Daoy (cell line): ENCODE data around the gene DAB2. TPM values are rescaled to one million over a fixed set of nuclear protein-coding genes. Genes with fewer than 3 reads are reported as not detected.

Experiments
- DNase-seq: peaks from one replicate; pipeline ENCODE4 v3.0.0-alpha.2; 2015; ENCODE audit warnings: low read depth
- total RNA-seq: library from RNA; depleted of rRNA; stranded (reverse); fragments of >200 nt; shearing (Covaris generic); gene quantifications from 2 replicates; pipeline ENCODE4 v1.2.3, GENCODE V29; 2014; rRNA removed

Gene DAB2
- 8.3 and 10.3 TPM in 2 replicates for total RNA-seq

DNA sequence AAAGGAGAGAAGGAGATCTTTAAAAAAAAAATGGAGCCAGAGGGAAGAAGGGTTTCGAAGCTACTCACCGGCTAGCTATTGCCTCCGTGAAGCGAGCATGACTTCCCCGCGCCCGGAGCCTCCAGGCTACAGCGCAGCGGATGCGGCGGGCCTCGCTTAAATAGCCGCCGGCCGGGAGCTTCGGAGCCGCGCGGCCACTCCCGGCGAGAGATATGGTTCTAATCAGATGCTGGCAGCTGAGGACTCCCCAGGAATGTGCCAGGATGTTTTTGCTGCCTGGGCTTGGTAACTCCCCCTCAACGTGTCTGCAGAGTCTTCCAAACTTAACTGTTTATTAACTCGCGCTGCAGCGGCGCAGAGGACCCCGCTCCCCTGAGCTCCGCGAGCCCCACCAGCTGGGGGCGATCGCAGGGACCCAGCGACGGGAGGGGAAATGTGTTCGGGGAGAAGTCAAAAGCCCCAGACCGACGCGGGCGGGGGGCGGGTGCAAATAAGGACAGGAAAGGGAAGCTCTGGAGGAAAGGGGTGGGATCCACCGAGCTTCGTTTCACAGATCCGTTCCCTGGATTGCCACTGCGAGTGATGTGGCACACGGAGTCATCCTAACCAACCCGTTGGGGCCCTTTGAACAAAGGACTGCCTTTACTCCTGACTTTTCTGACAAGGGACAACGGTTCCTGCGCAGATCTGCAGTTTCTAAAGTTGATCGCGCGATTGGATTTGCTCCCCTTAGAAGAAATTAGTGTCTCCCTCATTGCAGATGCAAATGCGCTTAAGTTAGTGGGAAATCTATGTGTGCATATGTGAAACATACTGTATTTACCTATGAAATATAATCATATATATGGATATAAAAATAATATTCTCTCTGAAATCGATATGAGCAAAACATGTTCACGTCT, at the start of gene DAB2:
Gene DAB2 (minus strand): TSS at position 245 of the 902 bp plus-strand sequence. CDS start 30,660 bp downstream, outside the sequence.
- DNase-seq, result peak; percentile 94

DNA sequence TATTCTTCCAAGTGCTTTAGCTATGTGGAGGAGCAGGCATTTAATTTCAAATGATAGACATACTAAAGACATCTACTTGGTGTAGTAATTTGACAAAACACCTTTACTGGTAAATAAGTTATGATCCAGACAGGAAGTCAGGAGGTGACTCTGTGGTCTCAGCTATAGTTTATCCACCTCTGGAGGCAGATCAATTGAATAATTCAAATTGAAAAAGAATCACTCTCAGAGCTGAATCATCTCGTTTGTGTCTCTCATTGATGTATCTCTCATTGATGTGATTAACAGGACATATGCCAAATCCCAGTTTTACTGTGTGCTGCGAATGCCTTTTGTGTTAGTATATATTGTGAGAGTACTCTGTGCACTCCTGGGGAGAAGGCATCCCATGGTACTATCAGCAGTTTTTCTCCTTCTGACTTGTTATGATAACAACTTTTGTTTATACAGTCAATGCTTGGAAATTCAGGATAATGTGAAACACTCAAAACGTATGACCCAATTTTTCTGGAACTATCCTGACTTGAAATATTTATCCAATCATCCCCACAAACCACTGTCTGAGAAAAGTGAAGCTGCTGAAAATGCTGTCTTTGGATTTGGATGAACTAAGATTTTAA, 48.5 kb upstream of the DAB2 start:
- no peak for DNase-seq

DNA sequence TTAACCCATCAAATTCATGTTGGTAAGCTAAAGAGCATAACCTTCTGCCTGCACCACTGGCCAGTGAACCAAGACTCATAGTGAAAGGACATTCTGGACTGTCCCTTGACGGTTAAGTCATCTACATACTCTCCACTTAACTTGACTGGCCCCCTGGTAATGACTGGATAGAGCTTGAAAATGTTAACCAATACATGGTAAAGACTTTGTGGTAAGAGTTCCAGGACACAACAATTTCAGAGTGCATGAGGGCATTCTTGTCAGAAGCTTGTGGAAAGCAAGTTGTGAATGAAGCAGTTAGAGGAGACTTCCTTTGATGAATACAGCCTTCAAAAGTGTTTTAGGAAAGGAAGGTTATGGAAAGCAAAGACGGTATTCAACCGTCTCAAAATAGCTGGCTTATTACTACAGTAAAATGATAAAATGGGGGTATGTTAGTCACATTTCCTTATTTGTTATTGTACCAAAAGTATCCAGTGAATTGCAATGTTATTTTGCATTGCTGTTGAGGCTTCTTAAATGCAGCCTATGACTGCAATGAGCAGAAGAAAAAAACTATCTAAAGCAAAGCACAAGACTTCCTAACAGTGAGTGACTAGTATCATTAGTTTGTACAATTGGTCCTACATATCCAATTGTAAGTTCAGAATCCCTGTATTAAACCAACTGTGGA, 47.2 kb upstream of the DAB2 start:
- no peak for DNase-seq

DNA sequence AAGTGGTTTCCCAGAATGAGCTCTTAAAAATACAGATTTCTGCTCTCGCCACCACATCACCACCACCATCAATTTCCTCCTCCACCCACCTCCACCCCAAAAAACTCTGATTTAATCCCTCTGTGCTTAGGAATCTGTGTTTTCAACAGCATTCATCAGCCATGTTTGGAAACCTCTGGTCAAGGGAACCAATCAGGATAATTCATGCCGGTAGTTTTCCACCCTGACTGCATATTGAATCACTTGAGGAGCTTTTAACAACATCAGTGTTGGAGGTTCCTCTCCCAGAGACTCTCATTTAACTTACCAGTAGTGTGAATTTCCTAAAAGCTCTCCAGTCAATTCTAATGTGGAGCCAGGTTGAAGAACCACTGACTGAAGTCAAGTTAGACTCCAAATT, 46.0 kb upstream of the DAB2 start:
- DNase-seq, result no peak

DNA sequence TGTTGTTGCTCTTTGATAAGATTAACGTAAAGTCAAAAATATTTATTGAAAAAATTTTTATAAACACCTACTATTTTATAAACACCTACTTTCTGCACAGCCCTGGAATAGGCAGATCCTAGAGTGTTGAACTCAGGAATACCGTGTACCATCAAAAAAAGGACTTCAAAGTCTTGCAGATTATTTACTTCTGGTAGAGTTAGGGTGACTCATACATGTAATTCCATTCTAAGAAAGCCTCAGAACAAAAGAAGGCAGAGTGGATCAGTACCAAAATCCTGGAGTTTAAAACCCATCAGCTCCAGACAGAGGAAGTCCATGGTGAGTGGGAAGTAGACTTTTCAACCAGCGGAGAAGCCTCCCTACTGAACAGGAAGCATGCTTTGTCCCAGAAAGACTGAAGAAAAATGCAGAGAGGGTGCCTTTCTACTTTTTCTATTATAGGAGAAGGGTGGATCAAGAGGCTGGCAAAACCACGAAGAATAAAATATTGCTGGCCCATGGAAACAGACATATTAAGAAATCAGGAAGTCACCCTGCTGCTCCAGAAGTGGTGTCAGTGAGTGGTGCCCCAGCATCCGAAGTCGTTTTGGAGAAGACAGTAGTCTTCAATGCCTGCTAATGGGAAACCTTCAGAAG, 45.1 kb upstream of the DAB2 start:
- no peak for DNase-seq

DNA sequence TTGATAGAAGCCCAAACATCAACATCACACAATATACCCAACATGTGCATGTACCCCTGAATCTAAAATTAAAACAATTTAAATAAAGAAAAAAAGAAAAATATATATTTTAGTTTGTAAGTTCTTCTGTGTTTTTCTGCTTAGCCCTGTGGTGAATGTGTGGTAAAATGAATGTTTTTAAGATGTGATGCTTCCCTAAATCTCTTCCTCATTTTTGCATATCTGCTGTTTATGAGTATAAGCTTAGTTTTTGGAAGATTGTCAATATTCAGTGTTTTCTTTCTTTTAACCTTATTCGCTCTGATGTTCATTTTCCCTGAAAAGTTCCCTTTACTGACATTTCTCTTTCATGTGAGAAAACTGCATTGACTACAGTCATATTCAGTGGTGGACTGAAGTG, 44.4 kb upstream of the DAB2 start:
- no peak for DNase-seq

DNA sequence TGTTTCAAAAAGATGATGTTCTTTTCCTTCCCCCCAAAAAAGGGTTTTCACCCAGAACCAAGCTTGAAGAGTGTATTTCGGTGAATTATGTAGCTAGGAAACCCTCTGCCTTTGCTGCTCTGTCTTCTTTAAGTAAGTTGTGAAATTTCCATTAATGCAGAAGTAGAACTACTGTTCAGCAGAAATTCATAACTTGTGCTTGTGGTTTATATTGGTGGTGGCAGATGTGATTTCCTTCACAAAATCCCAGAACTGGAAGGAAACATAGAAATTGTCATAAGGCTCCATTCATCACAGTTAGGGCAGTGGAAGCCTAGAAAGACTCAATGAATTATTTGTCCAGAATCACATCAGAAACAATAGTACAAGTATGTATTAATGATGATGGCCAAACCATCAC, 42.1 kb upstream of the DAB2 start:
- DNase-seq, result no peak

DNA sequence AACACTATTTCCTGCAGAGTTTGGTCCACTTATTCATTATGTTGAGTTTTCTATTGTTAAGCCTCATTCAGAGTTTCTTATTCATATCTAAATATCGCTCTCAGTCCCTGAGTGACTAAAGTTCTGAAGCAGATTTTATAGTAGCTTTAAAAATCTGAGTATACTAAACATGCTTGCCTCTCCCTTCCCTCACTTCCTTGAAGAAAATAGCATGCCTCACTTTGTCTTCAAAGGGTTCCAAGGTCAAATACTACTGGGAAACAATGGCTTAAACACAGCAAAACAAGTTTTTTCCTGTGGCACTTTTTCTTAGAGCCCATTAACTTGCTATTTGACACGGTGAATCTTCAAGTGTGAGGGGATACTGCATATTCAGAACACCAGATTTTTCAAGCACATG, 41.1 kb upstream of the DAB2 start:
- DNase-seq, result no peak

DNA sequence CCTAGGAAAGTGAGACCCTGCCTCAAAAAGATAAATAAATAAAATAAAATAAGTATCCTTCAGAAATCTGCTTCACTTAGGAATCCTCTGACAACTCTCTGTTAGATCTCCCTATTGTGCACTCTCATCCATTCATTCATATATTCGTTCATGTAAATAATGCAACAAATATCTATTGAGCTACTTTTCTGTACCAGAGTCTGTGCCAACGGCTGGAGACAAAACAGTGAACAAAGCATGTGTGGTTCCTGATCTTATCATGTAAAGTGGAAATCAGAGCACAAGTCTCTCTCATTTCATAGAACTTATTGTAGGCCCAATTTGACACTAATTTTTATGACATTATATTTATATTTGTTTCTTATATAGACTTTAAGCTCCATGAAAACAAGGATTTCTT, 40.3 kb upstream of the DAB2 start:
- DNase-seq, result no peak

DNA sequence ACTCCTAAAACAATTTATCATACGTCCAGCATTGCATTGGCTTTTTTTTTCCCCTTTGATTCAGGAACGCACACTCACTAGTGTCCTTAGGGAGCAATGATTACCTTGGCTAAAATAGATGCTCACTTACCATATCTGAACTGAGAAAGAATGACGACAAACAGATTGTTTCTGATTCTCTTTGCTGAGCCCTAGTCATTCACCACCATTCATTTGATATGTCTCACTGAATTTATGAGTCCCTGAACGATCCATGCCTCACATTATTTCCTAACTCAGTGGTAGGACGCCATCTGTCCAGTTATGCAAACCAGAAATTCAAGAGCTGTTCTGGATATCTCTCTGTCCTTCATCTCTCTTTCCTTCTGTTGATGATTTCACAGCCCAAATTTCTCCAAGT, 39.3 kb upstream of the DAB2 start:
- DNase-seq, result no peak

DNA sequence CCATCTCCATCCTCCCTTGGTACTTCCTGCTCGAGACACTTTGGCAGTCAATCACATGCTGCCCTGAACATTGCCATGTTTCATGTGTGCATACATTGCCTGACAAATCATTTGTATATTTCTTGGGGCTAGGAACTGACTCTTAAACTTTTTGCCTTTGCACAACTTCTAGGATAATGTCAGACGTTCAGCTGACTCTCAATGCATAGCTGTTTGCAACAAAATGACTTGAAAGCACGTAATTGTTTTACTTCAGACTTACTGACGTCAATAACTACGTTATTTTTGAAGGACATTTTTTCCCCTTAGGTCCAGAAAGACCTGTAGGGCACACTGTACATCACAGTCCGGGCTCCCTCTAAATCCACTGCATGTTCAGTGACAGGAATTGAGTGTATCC, 37.4 kb upstream of the DAB2 start:
- no peak for DNase-seq

DNA sequence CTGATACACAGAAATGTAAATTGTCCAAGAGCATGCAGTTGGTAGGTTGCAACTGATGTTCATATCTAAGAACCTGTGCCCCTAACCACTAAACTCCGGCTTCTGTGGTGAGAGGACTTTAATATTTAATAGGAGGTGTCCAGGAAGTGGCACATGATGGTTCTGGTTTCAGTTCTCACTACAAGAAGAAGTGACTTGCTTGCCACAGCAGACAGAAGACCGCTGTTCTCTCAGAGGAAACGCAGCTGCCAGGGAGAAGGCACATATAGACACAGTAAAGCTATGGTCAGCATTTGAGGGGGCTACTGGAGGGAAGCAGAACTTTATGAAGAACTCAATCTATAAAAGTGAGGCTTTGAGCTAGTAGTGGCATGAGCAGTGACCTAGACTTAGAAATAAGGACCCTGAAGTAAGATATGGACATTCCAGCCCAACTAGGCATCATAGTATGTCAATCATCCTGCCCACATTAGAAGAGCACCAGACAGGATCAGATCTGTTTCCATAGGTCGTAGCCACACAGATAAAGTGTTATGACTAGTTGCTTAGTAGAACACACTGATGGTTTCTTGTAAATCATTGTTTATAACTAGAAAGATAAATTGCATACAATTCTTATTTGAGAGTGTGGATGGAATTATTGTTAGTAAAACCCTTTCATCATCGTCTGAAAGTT, 36.4 kb upstream of the DAB2 start:
- DNase-seq, result no peak

DNA sequence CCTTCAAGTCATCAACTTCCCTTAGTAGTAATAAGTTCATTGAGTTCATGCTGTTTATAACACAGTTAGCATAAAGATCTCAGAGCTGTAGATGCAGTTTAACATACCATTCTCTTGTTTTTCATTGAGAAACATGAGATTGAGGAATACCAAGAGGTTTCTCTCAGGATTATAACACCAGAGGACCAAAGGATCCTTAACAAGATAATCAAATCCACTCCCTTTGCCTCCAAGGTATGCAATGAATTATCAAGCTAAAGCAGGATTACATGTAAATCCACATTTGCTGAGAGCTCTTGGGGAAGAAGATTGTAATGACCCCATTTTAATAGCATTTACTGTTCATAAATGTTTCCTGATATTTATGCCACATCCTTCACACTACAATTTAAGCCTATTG, 35.1 kb upstream of the DAB2 start:
- DNase-seq, result no peak

DNA sequence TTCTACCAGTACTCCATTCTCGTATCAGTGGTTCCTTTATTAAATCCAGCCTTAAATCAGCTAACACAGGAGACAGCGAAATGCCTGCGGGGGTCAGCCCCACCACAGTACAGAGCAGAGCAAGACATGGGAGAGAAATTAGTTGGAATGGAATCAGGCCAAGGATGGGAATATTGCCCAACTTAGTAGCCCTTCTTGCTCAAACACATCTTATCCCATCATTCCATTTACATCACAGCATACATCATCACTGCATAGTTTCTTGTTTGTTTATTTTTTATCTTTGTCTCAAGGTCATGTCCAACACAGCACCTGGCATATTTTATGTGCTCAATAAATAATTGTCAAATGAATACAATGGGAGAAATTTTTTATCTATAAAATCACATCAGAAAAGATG, 34.3 kb upstream of the DAB2 start:
- no peak for DNase-seq

DNA sequence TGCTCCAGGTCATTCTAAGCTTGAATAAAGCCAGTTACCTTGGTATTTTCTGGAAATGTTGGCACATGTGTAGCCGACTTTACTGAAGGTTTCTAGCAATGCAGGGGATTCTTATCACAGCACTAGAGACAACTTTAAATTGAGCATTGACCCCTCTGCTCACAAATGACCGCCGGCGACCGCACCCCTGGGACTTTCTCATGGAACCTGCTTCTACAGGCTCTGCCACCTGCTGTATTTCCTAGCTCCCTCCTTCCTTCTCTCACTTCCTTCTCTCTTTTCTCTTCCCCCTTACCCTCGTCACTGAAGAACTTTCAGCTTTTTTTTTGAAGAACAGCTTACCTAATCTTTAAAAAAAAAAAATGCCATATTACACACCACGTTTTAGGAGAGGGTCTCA, 30.9 kb upstream of the DAB2 start:
- DNase-seq, result no peak

DNA sequence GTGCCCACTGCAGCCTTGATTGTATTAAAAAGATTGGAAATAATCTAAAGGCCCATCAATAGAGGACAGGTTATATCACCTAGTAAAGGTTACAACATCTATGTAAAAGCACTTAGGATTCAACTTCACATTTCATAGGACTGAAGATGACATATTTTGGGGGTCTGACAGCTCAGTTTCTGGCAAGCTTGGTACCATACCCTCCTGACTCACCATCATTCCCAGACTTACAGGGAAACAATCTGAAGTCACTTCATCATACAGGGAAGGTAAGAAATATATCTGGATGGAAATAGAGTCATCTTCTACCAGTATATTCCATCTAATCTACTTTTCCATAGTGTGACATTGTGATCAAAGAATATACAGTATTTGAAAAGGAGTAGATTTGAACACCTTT, 28.8 kb upstream of the DAB2 start:
- no peak for DNase-seq

DNA sequence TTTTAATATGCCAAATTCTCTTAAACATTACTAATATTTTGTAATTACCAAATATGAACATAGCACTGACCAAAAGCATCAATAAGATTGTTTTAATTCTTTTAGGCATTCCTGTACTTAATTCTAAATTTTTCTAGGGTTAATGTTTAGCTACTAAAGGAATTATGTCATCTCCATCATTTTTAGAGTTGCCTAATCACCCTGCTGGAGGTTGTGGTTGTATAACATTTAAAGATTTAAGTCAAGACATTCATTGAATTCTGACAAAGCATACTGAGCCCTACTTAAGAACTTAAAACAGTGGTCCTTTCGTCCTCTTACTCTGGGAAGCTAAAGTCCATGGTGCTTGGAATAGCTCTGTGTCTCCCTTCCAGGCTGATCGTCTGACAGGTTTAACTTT, 28.1 kb upstream of the DAB2 start:
- no peak for DNase-seq

DNA sequence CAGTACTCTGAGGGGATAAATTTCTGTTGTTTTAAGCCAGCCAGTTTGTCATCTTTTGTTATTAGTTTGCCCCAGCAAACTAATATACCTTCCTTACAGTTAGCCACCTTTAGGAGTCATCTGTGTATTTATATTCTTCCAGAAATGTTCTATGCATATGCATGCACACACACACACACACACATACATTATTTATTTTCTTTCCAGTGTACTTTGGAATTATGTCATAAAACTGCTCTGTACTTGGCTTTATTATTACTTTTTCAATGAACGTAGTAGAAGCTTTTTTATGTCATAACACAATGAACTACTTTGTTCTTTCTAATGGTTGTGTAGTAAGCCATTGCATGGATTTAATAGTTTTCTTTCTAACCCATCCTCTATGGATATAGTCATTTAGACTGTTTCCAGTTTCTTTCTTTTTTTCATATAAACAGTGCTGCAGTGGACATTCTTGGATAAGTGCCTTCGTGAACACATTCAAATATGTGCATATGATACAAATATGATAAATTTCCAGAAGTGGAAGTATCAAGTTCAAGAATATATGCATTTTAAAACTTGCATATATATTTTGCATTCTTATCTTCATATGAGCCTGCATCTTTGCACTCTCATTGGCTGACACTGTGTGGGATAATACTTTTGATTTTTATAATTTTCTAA, 26.6 kb upstream of the DAB2 start:
- DNase-seq, result no peak

DNA sequence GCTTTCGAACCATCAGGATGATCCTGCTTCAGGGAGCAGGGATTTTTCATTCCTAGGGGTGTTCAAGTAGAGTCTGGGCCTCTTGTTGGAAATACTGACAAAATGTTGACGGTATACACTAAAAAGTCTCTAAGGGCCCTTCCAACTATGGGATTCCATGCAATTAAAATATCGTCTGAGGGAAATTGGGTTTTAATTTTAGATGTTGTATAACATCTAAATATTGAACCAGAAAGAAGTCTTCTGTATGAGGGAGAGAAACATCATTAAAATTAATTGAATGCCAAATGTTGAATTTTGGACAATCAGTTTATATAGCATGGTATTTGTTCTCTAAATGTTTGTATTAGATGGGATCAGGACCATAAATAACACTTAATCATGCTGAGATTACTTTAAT, 25.7 kb upstream of the DAB2 start:
- DNase-seq, result no peak

DNA sequence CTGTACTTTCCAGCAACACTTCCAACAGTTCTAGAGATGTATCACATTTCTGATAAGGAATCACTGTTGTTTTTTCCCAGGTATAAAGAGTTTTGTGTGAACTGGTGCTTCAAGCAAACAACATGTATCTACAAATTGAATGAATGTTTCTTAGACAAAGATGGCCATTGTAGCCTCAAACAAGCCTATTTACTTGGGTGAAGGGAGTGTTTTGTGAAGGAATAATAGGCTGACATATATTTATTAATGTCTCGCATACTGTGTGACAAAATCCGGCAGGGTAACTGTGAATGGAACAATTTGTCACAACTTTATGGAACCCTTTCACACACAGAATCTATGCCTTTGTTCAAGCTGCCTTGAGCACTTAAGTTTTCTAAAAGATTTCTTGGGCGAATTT, 24.8 kb upstream of the DAB2 start:
- no peak for DNase-seq

DNA sequence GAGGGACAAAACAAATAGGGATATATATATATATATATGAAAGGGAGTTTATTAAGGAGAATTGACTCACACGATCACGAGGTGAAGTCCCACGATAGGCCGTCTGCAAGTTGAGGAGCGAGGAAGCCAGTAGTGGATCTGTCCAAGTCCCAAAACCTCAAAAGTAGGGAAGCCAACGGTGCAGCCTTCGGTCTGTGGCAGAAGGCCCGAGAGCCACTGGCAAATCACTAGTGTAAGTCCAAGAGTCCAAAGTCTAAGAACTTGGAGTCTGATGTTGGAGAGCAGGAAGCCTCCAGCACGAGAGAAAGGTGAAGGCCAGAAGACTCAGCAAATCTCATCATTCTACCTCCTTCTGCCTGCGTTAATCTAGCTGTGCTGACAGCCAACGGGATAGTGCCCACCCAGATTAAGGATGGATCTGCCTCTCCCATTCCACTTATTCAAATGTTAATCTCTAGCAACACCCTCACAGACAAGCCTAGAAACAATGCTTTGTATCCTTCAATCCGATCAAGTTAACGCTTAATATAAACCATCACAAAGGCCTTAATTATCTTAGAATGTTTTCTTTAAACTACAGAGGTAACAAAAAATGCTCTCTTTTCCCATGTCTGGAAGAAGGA, 23.8 kb upstream of the DAB2 start:
- no peak for DNase-seq
